Activated T-helper 9 cell treated with anti-CD3 and anti-CD28 coated beads, Interleukin-2, amount 50 U/mL, for 16 hours (primary cell): ENCODE data around the gene SMPX.
"Not testable (repeated sequence)": the region's sequence is repeated elsewhere in the genome, so short reads cannot be mapped to it uniquely, and the experiment has no call there.

Source experiments
- DNase-seq: peaks from one replicate; pipeline ENCODE4 v3.0.0-alpha.2; 2020; ENCODE audit warnings: low read depth

The SMPX gene

DNA sequence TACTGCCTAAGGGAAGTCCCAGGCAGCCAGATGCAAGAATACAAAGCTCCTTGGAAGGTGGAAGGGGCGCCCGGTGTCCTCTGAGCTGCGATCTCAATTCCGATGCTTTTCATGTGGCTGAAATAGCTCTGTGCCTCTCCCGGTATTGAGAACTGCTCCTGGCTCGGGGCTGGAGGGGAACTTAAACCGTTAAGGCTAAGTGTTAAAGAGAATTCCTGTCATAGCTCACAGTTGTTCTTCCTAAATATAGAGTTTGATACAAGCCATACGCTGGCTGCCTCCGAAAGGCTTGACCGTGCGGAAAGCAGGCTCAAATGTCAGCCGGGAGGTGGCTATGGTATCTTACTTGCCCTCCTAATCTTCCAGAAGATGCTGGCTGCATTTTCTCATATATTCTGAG, at the start of gene SMPX:
TSS of gene SMPX (minus strand) at position 157 of the 400 bp plus-strand sequence. CDS start 3,826 bp downstream, outside the sequence.
- no peak for DNase-seq

DNA sequence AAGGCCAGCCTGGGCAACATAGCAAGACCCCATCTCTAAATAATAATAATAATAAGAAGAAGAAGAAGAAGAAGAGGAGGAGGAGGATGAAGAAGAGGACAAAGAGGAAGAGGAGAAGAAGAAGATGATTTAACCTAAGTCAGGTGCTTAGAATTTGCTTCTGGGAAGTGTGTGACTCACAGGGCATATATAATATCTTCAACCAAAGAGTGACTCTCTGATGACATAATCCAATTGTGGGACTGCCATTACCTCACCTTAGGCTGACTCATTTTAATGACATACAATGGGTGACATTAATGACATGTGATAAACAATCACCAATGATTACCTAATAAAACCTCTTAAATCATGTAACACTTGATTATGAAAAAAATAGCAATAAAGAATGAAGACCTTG, 48.8 kb upstream of the SMPX start:
- DNase-seq = no peak

DNA sequence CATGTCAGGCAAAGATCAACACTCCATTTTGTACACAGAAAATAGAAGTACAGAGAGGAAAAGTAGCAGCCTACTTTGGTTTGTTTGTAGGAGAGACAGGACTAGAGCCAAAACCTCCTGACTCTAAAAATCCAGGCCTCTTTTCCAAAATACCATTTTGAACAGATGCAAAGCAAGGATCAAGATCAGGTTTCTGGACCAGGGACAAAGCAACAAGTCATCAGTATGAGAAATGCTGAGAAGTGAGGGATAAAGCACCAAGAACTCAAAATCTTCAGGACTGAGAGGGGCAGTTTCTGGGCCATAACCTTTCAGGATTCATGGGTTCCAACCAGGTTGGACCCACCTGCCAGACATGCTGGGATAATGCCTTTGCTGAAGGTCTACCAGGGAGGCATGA, 44.9 kb upstream of the SMPX start:
- DNase-seq = no peak

DNA sequence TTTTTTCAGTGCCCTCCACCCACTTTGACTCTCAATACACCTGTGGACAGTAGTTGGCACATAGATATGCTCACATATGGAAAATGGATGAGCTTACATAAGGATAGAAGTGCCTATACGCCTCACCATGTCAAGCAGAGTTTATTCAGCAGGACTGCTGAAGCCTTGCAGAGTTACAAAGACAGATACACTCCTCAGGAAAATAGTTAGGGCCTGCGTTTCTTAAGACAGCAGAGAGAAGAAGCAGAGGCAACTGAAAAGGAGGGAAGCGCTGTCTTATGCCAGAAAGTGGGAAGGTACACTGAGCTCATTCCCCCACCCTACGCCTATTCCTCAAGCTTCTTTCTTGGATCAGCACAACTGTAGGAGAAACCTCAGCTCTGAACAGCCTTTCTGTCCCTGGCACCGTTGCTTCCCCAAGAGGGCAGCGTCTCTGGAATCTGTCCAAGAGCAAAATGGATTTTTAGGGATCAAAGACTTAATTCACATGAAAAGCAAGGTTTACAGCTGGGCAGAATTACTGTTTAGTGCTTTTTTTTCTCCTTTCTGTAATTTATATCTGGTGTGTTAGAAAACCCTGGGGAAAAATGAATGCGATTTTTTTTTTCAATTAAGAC, 44.2 kb upstream of the SMPX start:
- DNase-seq = no peak

DNA sequence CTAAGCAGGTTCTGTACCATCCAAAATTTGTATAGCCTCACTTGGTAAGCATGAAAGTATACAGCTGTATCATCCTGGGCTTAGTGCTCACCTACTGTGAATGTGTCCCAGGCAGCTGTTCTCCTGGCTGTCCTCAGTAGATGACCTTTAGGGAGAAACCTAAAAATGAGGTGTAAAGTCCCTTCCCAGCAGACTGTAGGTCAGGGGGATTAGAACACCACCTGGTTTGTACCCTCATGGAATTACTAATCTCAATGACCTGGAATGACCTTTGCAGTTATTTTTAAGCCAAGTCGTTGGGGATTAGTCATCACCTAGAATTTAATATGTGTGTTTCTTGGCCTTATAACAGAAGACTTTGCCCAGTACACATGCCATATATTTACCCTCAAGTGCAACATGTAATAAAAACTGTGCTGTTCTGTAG, 42.4 kb upstream of the SMPX start:
- no peak for DNase-seq

DNA sequence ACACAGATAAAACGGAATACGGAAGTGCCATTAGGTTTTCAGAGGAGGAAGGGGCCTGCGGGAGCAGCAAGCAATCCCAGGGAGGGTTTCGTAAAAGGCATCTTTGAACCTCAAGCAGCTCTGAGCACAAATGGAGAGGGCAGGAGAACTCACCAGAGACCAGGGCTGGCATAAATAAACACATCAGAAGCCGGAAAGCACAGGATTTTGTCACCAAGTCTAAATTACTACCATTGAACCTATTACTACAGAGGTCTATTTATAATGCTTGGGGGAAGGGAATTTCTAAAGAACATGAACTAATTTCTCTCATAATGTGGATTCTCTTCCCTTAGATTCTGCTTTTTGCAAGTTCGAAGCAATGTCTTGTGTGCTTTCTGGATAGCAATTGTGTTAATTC, 41.9 kb upstream of the SMPX start:
- no peak for DNase-seq

DNA sequence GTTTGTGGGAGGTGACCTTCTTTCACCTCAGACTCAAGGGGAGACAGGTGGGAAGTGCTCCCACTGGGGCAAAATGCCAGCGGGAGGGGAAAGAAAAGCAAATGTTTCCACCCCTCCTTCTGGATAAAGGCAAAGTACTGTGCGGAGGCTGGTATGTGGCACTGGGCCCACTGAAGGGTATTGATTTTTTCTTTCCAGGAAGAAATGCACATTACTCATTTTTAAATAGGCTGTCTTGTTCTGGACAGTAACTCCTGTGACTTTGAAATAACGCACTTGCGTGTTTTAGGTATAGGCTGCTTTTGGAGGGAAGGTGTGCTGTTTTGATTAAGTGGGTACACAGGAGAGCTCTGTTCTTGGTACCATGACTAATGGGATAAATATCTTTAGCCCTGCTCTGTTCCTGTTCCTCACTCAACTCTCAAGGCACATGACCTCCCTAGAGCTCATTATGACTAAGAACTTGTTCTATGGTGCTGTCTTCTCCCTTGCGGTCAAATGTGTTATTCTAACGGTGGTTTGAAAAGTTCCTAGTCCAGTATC, 40.8 kb upstream of the SMPX start:
- no peak for DNase-seq

DNA sequence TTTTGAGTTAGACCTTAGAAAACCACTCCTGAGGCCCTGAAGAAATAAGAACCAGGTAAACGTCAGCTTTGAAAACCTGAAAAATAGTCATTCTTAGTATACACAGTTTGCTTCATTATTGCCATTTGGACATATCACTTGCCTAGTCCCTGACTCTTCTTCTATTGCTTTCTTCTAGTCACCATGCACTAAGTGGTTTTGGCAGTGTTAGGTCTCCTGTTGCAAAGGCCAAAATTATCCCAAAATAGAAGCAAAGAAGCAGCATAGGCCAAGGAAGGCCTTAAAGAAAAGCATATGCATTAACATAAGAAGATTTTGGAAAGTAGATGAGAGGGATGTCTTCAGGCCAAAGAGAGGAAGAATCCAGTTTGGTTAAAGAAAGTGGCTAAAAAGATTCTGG, 24.1 kb upstream of the SMPX start:
- no peak for DNase-seq

DNA sequence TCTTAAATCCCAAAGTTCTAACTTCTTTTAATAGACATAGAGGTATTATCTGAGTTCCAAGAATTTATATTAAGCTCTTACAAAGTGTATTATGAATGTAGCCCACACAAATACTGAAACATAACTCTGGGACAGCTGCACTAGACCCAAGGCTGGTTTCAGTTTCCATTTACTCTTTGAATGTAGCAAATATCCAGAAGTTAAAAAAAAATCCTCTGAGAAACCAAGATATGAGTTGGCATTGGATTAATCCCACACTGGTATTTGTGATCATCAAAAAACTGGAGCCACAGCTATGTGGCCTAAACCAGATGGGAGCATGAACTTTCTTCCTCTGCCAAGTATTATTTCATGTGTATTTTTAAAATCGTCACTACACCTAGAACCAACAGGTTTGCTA, 23.6 kb upstream of the SMPX start:
- DNase-seq = no peak

DNA sequence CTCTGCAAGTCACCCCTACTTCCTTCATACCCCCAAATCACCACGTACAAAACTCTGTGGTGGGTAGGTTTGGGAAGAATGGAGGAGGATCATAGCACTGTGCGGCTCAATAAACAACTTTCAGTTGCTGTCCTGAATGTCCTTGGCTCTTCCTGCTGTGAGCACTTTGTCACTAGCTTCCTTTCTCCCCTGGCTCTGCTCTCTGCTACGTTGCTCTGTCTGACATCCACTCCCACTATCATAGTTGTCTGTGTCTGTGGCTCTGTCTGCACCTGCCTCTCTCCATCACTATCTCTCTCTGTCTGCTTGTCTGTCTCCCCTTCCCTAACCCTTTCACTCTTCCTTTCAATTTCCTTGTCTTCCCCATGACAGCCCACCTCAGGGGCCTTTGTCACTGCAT, 21.2 kb upstream of the SMPX start:
- DNase-seq = no peak

DNA sequence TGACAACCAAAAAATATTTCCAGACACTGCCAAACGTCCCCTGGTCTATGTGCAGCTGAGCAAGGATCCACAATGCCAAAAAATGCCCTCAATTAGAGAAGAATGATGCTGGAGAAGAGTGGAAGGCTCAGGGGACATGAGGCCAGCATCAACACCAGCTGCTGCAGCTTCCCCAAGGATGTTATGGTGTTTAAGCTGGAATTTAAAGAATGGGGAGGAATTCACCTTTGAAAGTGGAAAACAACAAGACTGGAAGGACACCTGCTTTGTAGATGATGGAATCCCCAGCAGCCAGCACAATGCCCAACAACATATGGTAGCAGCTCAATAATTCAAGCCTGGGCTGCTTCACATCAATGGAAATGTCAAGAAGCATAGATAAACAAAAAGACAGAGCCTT, 20.3 kb upstream of the SMPX start:
- no peak for DNase-seq

DNA sequence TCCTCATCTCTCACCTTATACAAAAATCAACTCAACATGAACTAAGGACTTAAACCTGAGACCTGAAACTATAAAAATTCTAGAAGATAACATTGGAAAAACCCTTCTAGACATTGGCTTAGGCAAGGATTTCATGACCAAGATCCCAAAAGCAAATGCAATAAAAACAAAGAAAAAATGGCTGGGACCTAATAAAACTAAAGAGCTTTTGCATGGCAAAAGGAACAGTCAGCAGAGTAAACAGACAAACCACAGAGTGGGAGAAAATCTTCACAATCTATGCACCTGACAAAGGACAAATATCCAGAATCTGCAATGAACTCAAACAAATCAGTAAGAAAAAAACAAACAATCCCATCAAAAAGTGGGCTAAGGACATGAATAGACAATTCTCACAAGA, 17.2 kb upstream of the SMPX start:
- DNase-seq = not testable (repeated sequence)

DNA sequence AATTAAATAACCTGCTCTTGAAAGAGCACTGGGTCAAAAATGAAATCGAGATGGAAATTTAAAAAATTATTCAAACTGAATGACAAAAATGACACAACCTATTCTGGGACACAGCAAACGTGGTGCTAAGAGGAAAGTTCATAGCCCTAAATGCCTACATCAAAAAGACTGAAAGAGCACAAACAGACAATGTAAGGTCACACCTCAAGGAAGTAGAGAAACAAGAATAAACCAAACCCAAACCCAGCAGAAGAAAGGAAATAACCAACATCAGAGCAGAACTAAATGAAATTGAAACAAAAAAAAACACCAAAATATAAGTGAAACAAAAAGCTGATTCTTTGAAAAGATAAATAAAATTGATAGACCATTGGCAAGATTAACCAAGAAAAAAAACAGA, 15.1 kb upstream of the SMPX start:
- not testable (repeated sequence) for DNase-seq

DNA sequence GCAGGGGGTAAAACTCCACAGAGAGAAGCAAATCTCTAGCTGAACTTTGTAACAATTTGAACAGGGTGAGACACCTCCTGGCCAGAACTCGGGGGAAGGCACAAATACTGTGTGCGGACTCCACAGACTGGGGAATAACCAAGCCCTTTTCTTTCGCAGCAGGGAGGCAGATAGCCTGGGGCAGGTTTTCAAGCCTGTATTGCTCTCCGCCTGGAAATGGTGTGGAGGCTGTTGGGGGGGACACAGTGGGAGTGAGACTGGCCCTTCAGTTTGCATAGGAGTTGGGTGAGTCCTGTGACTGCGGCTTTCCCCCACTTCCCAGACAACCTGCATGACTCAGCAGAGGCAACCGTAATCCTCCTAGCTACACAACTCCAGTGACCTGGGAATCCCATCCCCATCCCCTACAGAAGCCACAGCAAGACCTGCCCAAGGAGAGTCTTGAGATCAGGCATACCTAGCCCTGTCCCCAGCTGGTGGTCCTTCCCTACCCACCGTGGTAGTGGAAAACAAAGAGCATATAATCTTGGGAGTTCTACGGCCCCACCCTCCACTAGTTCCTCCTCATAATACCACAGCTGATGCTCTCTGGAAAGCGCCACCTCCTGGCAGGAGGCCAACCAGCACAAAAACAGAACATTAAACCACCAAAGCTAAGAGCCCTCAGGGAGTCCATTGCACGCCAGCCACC, 12.9 kb upstream of the SMPX start:
- no peak for DNase-seq

DNA sequence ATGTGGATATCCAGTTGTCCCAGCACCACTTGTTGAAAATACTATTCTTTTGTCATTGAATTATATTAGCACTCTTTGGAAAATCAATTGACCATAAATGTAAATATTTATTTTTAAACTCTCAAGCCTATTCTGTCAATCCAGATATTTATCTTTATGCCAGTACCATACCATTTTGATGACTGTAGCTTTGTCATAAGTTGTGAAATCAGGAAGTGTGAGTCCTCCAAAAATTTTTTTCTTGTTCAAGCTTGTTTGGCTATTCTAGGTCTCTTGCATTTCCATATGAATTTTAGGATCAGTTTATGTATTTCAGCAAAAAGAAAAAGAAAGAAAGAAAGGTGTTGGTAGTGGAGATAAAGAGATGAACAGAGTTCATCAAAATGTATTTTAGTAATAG, 8.2 kb upstream of the SMPX start:
- no peak for DNase-seq

DNA sequence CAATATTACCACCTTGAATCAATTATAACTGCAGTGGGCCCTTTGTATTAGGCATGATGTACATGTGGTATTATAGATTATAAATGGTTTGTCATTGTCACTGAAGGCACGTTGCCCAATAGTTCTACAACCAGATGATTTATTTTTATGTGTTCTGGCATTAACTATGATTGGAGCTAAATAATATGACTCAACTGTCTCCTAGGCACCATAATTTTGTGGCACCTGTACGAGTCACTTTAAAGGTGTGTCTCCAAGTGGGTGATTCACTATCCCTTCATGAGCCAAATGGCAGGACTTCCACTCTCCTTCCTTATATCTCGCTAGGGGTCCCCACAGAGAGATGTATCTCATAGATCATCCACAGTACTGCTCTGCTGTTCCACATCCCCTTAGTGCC, 6.1 kb upstream of the SMPX start:
- no peak for DNase-seq

DNA sequence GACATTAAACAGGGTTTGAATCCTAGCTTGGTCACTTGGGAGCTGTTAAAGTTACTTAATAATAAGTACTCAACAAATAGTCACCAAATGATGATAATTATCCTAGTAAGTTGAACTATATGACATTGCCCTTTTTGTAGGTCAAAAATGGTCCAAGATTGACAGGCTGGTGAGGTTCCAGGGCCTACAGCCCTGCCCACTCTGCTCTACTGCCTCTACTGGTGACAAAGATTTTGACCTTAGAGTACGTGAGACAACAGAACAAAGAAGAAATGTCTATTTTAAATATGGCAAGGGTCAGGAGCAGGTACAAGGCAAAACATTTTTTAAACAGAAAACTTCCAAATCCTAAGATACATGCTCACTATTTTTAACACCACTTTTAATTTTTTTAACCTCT, 572 bp upstream of the SMPX start:
- no peak for DNase-seq

DNA sequence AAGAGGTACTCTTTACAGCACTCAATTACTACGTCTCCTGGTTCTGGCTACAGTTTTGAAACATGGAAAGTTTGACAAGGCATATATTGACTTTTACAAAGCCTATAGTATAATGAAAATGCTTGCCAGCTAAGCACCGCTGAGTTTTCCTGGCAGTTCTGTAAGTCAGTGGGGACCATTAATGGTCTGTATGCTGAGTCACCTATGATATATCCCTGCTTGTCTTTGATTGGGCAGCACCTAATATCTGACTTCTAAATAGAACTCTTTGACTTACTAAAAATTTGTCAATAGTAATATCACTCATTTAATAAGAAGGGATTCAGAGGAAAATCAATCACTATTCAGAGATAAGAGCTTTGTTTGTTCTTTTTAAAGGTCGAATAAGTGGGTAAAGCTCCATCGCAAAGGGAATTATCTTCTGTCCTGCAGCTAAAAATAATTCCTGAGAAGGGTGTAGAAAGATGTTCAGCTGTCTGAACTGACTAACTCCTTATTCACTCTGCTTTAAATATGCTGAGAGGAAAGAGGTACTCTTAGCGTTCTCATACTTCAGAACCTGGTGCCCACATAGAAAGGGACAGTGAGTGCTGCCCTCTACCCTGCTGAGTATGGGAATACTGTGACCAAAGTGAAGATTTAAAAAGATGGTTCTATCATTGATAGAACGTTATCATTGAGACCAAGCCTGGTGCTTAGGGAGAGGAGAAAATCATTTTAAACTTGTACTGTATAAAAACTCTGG, 959 bp downstream of the SMPX start:
- DNase-seq = no peak

DNA sequence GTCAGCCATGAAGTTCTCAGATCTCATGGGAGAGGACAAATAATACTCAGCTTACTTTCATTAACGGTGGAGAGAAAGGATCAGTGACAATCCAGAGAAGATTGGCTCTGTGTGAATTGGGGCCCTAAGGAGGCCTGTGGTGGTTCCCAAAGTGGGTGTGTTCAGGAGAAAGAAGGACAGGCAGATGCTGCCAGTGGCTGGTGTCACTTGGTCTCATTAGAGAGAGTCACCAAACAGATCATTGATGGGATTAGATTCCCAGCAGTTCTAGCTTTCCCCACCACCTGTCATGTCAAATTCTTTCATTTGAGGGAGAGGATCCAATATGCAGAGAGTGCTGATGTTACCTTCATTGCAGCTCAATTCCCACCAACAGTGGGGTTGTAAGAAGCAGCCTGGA, 8.0 kb downstream of the SMPX start:
- no peak for DNase-seq

DNA sequence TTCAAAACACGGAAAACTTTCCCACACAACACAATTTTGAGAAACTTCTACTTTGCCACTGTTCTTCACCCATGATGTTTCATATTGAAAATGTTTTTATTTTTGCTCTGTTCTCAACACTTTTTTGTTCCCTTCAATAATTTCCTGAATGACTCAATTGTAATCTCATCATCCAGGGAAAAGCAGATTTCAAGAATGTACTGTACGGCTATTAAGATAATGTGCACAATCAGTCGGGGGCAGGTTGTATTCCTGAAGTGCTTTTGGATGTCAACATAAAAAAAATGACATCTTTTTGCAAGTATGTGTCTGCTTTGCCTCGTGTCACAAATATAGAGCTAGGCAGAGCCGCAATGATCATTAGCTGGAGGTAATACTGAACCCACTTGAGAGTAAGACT, 9.7 kb downstream of the SMPX start:
- DNase-seq = no peak

DNA sequence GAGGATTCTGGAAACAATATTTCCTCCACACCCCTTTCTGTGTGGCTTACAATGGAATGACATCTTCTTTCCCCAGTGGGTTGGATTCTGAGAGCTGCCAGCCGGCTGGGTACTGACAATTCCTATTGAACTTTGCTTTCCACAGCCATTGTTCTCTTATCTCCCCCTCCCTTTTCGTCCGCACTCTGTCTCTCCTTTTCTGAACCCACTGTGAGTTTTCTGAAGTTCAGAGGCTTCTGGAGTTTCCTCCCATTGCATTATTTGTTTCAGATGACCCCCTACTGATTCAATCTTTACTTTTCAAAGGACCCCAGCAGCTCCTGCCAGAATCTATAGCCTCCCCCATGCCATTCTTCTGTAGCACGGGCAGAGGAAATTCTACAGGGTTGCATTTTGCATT, 10.4 kb downstream of the SMPX start:
- DNase-seq = no peak

DNA sequence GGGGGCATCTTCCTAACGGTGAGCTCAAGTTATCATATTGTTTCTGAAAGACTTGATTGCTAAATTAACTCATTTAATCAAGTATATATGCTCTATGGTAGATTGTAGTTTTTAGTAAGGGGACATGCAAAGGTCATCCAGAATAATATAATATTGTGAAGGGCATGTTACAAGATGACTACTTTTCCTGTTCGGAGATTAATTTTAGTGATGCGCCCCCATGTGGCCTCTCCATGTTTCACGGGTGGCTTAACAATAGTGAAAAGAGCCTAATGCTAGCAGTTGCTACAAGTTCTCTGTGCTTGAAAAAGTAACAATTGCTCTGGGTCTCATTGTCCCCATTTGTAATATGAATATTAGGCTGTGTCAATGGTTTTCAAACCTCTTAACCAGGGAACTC, 12.2 kb downstream of the SMPX start:
- peak; percentile 8 for DNase-seq

DNA sequence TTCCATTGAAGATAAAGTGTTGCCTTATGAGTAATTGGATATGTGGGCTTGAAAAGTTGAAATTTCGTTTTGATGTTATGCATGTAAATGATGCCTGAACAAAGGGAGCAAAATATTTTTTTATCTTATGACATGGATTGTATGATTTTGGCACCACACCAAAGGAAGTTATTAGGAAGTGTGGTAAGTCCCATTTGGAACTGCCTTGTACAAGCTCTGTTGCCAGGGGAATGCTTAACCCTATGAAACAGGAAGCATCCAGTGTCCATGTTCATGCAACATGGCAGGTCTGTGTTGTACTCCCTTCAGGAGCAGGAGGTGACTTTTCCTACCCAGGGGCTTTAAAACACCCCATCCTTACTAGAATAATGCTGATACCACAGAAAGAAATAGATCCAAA, 13.2 kb downstream of the SMPX start:
- DNase-seq = no peak
